Measurements from ENCODE around the gene IFITM10.

IFITM10 gene

GRCh38 chr11:1744137-1744886 lies 6.1 kb downstream of the IFITM10 start:
- ChIA-PET CTCF (interaction anchor here (1.3 kb wide), 2 partner anchors 51 to 89 kb away, joined by 3 read pairs; no protein-coding TSS in a partner anchor), POLR2A (no interaction called here)
- TF ChIP-seq, protein P1, sequence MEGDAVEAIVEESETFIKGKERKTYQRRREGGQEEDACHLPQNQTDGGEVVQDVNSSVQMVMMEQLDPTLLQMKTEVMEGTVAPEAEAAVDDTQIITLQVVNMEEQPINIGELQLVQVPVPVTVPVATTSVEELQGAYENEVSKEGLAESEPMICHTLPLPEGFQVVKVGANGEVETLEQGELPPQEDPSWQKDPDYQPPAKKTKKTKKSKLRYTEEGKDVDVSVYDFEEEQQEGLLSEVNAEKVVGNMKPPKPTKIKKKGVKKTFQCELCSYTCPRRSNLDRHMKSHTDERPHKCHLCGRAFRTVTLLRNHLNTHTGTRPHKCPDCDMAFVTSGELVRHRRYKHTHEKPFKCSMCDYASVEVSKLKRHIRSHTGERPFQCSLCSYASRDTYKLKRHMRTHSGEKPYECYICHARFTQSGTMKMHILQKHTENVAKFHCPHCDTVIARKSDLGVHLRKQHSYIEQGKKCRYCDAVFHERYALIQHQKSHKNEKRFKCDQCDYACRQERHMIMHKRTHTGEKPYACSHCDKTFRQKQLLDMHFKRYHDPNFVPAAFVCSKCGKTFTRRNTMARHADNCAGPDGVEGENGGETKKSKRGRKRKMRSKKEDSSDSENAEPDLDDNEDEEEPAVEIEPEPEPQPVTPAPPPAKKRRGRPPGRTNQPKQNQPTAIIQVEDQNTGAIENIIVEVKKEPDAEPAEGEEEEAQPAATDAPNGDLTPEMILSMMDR (IDR thresholded peaks at IDR 0.05; ENCODE audit: control extremely low read depth, extremely low read depth, low read depth, missing control alignments): no peak
- no peak for DNase-seq (ENCODE audit: extremely low spot score)

DNA sequence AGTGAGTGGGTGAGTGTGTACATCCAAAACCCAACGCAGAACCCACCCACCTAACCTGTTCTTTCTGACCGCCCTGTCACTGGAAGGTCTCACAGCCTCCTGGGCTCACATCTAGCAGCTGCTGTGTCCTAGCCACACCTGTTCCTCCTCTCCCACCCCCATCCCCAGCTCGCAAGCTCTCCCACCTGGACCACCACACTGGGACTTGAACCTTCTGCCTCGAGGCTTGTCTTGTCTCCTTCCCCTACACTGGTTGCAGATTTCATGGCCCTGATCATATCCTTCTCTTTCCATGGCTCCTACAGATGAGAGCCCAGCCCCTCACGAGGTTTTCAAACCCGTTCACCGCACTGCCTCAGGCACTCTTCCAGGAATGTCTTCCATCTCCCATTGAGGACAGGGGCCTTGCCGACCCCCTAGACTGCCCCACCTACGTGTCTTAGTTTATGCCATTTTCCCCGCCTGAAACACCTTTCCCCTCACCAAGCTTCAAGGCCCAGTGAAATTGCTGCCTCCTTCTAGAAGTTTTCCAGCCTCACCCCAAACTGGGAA lies 6.7 kb downstream of the IFITM10 start:
- POLR2A ChIA-PET: no interaction called here
- no peak for DNase-seq (ENCODE audit: extremely low spot score)
- TF ChIP-seq, protein P1 (IDR thresholded peaks at IDR 0.05; ENCODE audit: control extremely low read depth, extremely low read depth, low read depth, missing control alignments): no peak
- CTCF ChIA-PET: interaction anchor here (1.3 kb wide), 2 partner anchors 51 to 90 kb away, joined by 3 read pairs; no protein-coding TSS in a partner anchor

GRCh38 chr11:1742869-1743584 lies 7.4 kb downstream of the IFITM10 start:
- POLR2A ChIA-PET: no interaction called here
- no peak for DNase-seq (ENCODE audit: extremely low spot score)
- CTCF ChIA-PET: interaction anchor here (1.3 kb wide), 1 partner anchor 90 kb away, joined by 3 read pairs; no protein-coding TSS in a partner anchor

GRCh38 chr11:1742371-1742770 lies 8.0 kb downstream of the IFITM10 start:
- POLR2A ChIA-PET: no interaction called here
- DNase-seq (ENCODE audit: extremely low spot score): no peak
- CTCF ChIA-PET: no interaction called here
- TF ChIP-seq, protein P1 (IDR thresholded peaks at IDR 0.05; ENCODE audit: control extremely low read depth, extremely low read depth, low read depth, missing control alignments): no peak

More at GRCh38 chr11:1742869-1743584, 7.4 kb downstream of the IFITM10 start:
- TF ChIP-seq, protein P1 (IDR thresholded peaks at IDR 0.05; ENCODE audit: control extremely low read depth, extremely low read depth, low read depth, missing control alignments): no peak

- TF ChIP-seq, protein P1 (IDR thresholded peaks at IDR 0.05; ENCODE audit: control extremely low read depth, extremely low read depth, low read depth, missing control alignments): no peak
- ChIA-PET CTCF (no interaction called here), POLR2A (no interaction called here)
- no peak for DNase-seq (ENCODE audit: extremely low spot score)
These were observed 8.7 kb downstream of the IFITM10 start for GRCh38 chr11:1741741-1742140.

GRCh38 chr11:1740786-1741530 lies 9.4 kb downstream of the IFITM10 start:
- TF ChIP-seq, protein P1 (IDR thresholded peaks at IDR 0.05; ENCODE audit: control extremely low read depth, extremely low read depth, low read depth, missing control alignments): no peak
- POLR2A ChIA-PET: no interaction called here

More at GRCh38 chr11:1740786-1741530, 9.4 kb downstream of the IFITM10 start:
- no peak for DNase-seq (ENCODE audit: extremely low spot score)
- CTCF ChIA-PET: interaction anchor here (1.5 kb wide), 1 partner anchor 47 kb away, joined by 6 read pairs; no protein-coding TSS in a partner anchor

All from GM10248 (cell line).